ENCODE results near the gene GSC2.

GRCh38 chr22:19108807-19109197 lies 41.3 kb downstream of the GSC2 start:
- TF ChIP-seq CTCF (IDR thresholded peaks at IDR 0.05) = no peak
- TF ChIP-seq POLR2AphosphoS5 (IDR thresholded peaks at IDR 0.05) = no peak

Data from upper lobe of left lung (tissue), 4 donors.